ENCODE measurements around the gene ARL6IP5.
A peak's percentile ranks its signal among the peaks of the same experiment; 100 is the strongest.

Gene ARL6IP5, protein sequence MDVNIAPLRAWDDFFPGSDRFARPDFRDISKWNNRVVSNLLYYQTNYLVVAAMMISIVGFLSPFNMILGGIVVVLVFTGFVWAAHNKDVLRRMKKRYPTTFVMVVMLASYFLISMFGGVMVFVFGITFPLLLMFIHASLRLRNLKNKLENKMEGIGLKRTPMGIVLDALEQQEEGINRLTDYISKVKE

DNA sequence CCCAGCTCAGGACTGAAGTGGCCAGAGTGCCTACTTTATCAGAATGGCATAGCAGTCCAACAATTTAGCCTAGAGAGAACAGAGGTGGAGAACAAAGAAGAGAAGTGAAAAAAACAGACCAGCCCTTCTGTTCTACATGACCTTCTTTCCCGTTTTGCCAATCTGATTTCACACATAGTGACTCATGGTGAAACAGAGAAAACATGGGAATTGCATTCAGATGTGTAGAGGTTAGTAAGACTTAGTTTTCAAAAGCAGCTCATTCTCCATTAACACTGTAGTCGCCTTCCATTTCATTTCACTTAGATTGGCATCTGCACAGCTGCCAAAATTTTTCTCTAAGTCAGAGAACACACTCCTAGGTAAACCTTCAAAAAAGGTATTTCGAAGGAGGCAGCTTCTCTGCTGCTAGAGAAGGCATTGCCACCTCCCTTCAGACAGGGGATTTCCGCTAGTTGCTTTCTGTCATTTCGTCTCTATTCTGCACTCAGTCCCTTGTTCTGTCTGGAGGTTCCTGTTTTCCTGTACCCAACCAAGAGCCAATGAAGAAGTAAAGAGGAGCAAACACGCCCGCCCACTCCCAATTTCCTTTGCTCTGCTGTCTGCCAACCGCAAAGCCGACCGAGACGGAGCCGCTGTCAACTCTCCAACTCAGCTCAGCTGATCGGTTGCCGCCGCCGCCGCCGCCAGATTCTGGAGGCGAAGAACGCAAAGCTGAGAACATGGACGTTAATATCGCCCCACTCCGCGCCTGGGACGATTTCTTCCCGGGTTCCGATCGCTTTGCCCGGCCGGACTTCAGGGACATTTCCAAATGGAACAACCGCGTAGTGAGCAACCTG is at the start of gene ARL6IP5:
Gene ARL6IP5 (plus strand): TSS at position 612 of the 842 bp plus-strand sequence. CDS start 111 bp downstream, at position 723.
- peak; percentile 94 for DNase-seq

DNA sequence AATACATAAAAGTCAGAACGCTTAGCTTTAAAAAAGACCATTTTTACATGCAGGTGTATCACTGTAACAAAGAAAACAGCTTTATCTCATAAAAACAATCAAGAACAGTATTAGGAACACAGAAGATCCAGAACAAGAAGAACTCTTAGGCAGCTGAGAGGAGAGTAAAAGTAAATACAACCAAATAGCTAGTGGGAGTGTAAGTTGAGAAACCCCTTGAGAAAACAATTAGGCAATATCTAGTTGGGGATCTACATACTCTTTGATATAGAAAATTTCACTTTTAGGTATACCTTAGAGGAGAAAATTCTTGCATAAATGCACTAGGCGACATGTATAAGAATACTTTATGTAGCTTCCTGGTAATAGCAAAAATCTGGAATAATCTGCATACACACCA is 40.1 kb upstream of the ARL6IP5 start:
- DNase-seq = no peak

DNA sequence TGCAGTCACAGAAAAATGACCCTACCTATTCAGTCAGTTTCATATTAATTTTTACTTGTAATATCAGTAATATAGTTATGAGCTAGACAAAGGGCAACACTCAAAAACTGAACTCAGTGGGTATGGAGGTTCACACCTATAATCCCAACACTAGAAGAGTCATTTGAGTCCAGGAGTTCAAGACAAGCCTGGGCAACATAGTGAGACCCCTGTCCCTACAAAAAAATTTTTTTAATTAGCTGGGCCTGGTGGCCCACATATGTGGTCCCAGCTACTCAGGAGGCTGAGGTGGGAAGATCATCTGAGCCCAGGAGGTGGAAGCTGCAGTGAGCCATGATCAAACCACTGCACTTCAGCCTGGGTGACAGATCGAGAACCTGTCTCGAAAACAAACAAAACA is 35.7 kb upstream of the ARL6IP5 start:
- no peak for DNase-seq

DNA sequence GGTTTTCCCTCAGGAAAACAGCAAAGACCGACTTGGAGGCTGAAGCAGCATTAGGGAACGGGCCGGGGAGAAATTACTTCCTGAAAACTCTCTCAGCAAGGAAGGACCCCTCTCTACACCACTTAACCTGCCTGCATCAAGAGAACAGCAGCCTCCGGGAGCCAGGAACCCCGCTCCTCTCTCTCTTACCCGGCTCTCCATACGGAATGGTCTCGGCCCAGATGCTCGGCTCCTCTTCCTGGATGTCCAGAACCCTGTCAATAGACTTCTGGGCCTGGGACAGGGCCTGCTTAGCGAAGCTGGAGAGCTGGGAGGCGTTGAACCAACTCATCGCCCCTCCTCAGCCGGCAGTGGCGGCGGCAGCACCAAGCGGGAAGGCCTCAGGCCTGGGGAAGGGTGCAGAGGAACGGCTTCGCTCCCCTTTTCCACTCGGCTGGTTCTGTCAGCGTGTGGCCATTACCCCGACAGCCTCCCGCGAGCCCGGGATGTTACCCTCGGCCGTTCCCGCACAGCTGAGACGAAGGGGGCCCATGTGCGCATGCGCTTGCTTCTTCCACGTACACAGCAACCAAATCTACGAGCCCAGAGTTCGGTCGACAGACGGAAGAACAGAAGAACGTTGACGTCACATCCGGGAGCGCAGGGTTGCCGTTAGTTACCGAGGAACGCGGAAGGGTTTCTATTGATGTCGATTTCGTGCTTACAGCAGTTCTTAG is 32.8 kb upstream of the ARL6IP5 start, which contains the start of gene TMF1:
Gene TMF1 (minus strand): TSS at position 578 of the 716 bp plus-strand sequence. CDS start 247 bp downstream, at position 331.
- peak; percentile 100 for DNase-seq

DNA sequence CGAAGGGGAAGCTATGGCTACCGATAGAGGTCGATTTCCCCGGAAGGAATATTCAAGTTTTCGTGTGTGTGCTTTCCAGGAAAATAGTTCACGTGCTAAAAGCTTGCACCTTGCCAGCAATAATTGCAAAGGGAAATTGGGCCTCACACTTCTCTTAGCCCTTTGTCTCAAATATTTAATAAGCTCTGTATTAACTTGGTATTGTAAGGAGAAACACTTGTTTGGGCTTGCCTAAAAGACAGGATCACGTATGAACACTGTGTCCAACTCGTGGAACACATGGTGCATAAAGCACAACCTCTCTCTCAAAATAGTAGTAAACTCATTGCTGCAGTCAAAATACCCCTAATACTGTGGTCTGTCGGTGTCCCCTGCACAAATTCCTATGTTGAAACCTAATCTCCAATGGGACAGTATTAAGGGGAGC is 32.3 kb upstream of the ARL6IP5 start:
- DNase-seq = no peak

DNA sequence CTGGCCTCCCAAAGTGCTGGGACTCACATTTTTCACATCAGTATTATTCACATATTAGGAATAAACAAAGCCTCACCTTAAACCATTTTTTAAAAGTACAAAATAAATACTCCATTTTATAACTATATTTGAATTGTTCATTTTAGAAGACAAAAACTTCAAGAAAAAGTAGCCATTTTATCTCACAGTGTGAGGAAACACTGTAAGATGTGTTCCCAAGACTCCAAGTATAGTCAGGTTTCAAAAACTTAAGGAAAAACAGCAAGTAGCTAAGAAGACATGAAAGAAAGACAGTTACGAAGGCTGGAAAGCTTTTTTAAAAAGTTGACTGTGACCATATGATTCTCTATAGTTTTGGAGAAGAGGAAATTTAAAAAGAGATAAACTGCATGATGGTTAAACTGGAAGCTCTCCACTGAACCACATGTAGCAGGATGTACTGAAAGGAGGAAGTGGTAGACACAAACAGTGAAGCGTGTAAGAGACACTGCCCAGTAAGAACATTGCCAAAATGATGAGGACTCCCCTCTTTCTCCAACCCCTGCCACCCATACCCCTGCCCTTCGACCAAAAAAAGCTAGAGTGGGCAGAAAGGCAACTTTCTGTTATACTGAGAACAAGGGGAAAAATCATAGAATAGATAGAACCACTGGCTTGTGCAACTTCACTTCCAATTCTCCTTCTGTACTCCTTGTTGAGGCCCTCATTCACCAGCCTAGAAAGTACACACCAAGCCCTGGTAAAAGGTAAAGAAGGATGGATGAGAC is 26.4 kb upstream of the ARL6IP5 start:
- DNase-seq = no peak

DNA sequence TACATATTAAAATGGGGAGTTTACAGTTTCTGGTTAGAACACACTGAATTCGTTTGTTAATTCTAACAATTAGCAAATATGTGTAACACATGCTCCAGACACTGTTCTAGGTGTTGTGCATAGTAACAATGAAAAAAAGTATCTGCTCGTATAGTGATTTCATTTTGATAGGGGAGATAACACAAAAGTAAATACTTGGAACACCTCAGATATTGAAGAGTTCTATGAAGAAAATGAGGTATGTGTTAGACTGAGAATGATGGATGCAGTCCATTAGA is 25.9 kb upstream of the ARL6IP5 start:
- no peak for DNase-seq

DNA sequence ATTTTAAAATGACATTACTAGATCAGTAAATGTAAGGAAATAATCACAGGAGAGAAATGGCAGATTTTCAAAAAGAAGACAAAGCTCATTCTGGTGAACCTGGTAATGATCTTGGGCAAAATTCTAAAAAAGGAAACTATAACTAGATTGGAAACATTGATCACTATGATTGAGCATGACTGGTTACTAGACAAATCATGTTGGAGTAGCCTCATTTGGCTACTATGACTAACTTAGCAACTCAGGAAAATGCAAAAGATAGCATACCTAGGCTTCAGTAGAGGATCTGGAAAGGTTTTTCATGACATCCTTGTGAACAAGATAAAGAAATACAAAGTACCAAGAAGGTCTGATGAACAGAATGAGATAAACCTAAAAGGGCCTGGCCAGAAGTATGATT is 25.0 kb upstream of the ARL6IP5 start:
- DNase-seq = no peak

GRCh38 chr3:69063636-69064035 is 21.1 kb upstream of the ARL6IP5 start:
- DNase-seq = no peak

DNA sequence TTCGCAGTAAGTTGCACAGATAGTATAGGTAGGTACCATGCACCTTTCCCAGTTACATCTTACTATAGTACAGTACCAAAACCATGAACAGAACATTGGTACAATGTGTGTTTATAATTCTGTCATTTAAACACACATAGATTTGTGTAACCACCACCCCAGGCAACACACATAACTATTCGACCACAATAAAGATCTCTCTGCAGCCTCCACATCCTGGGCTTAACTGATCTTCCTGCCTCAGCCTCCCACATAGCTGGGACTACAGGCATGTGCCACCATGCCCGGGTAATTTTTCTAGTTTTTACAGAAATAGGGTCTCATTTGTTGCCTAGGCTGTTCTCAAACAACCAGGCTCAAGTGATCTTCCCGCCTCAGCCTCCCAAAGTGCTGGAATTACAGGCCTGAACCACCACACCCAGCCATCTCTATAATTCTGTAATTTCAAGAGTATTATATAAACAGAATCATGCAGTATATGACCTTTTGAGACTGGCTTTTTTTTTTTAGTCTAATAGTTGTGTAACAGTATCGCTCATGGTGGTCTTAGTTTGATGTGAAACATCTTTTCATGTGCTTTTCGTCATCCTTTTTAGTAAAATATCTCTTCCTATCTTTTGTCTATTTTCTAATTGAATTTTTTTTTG is 19.3 kb upstream of the ARL6IP5 start:
- no peak for DNase-seq

DNA sequence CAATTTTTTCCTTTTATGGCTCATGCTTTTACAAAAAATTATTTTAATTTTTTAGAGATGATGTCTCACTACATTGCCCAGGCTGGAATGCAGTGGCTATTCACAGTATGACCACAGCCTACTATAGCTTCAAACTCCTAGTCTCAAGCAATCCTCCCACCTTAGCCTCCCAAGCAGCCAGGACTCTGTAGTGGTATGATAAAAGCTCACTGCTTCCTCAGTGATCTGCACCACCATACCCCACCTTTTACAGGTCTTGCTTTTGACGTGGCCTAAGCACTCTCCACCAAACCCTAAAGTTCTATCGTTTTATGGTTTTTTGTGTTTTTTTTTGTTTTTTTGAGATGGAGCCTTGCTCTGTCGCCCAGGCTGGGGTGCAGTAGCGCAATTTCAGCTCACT is 18.6 kb upstream of the ARL6IP5 start:
- DNase-seq = no peak

DNA sequence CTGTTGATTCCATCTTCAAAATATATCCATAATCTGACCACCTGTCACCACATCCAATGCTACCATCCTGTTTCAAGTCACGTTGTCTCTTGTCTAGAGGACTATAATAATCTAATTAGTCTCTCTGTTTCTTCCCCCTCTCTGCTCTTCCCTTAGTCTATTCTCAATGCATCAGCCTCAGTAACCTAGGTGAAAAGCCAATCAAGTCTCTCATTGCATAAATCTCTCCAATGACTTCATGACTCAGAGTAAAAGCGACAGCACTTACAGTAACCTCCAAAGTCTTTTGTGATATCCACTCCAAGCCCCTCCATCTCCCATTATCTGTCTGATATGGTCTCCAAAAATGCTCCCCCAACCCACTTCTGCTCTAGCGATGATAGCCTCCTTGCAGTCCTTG is 11.8 kb upstream of the ARL6IP5 start:
- DNase-seq = no peak

- DNase-seq = peak; percentile 18
Observed at GRCh38 chr3:69079269-69080159, 5.2 kb upstream of the ARL6IP5 start.

DNA sequence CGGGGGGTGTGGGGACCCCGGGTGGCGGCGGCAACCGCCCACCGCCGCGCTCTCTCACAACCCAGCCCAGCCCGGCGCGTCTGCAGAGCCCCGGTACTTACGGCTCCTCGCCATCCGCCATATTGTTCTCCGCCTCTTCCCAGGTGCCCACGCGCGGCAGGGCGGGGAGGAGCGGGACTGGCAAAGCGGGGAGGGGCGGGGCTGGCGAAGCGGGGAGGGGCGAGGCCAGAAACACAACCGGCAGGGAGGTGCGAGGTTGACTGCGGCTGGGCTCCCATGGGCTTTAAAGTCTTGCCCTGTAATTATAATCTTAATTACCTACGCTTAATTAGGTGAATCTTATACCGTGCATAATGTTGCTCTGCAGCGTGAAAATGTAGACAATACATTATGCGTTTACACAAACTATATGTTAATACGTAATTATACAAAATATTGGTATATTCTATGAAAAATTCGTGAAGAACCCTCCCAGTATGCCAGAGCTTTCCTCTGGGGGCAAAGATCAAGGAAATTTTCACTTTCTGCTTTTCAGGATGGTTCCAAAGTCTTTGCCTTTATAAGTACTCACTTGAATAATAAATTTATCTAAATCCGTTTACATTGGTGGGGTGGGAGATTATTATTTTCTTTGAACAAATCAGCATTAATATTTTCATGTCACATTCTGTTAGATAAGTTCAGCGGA is 4.4 kb upstream of the ARL6IP5 start, which contains the start of gene UBA3:
Gene UBA3 (minus strand): TSS at position 133 of the 688 bp plus-strand sequence. CDS start 12 bp downstream, at position 121.
- peak; percentile 89 for DNase-seq

GRCh38 chr3:69081583-69082262 is 3.0 kb upstream of the ARL6IP5 start:
- peak; percentile 21 for DNase-seq

GRCh38 chr3:69082361-69082760 is 2.4 kb upstream of the ARL6IP5 start:
- no peak for DNase-seq

DNA sequence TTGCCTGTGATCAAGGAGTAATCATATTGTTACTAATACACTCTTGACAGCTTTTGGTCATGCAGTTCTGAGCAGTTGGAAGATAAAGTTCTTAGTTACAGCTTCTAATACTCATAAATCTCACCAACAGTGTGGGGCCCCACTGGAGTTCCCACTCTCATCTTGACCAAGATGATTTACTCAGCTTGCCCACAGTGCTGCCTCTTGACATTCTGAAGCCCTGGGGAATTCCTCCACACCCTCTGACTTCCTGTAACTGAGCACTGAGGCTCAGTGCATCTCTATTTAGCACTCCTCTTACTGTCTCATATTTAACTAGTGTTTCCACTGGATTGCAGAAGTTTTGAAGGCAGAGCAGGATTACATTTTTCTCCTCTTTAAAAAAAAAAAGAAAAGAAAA is 1.9 kb upstream of the ARL6IP5 start:
- peak; percentile 75 for DNase-seq

- DNase-seq = peak; percentile 32
Observed at GRCh38 chr3:69085168-69085832, 563 bp downstream of the ARL6IP5 start.

Measured in HCEC 1CT (cell line).